Omental fat pad (tissue), 4 donors: Measurements from ENCODE around the gene LATS1. TPM values are rescaled to one million over a fixed set of nuclear protein-coding genes. Genes with fewer than 3 reads are reported as not detected.
"Not testable (repeated sequence)": the region's sequence is repeated elsewhere in the genome, so short reads cannot be mapped to it uniquely, and the experiment has no call there.

Experiments
- ATAC-seq: fragments of 150-250 bp; one replicate; pipeline ENCODE4 v1.9.1; 2016; ENCODE audit warnings: mild to moderate bottlenecking, moderate library complexity; ENCODE audit not compliant: low FRiP score
- DNase-seq: peaks from one replicate; pipeline ENCODE4 v3.0.0-alpha.2; 2019; ENCODE audit warnings: low spot score
- total RNA-seq, 4 donors: library from RNA; depleted of rRNA; stranded (reverse); fragments of >200 nt; gene quantifications; one replicate each; pipeline ENCODE4 v1.1.0, GENCODE V29; 2016
- TF ChIP-seq, protein P1 (sequence below), 3 donors: fragments of 450-650 bp; IDR thresholded peaks; one replicate each; pipeline ENCODE4 v1.5.1; 2016 to 2017; ENCODE audit warnings: antibody characterized with exemption in 3 of 3, mild to moderate bottlenecking in 3 of 3, moderate library complexity in 2 of 3

The LATS1 gene
- total RNA-seq, 4 donors from 2014 or later: 18.8 to 39.2 (median 26.3) TPM

- ATAC-seq (peak; percentile 78), DNase-seq (peak; percentile 94)
- TF ChIP-seq, protein P1, sequence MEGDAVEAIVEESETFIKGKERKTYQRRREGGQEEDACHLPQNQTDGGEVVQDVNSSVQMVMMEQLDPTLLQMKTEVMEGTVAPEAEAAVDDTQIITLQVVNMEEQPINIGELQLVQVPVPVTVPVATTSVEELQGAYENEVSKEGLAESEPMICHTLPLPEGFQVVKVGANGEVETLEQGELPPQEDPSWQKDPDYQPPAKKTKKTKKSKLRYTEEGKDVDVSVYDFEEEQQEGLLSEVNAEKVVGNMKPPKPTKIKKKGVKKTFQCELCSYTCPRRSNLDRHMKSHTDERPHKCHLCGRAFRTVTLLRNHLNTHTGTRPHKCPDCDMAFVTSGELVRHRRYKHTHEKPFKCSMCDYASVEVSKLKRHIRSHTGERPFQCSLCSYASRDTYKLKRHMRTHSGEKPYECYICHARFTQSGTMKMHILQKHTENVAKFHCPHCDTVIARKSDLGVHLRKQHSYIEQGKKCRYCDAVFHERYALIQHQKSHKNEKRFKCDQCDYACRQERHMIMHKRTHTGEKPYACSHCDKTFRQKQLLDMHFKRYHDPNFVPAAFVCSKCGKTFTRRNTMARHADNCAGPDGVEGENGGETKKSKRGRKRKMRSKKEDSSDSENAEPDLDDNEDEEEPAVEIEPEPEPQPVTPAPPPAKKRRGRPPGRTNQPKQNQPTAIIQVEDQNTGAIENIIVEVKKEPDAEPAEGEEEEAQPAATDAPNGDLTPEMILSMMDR (IDR thresholded peaks at IDR 0.05): peak in 1 of 3 donors; percentile 35
Observed at GRCh38 chr6:149746147-149746946, 28.4 kb upstream of the LATS1 start, which contains the start of gene NUP43. NUP43 (minus strand) TSS chr6:149746529; CDS start chr6:149746495, 34 bp downstream.

DNA sequence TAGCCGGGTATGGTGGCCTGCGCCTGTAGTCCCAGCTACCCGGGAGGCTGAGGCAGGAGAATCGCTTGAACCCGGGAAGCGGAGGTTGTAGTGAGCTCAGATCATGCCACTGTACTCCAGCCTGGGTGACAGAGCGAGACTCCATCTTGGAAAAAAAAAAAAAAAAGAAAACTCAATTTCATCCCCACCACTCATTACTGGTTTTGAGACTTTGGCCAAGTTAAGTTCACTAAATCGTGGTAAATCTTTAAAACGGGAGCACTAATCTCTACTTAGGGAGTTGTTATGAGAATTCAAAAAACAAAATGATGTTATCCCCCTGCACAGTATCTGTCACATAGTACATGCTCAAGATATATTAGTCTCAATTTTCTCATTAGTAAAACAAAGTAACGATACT, 27.4 kb upstream of the LATS1 start:
- DNase-seq, ATAC-seq: not testable (repeated sequence)

- TF ChIP-seq, protein P1 (IDR thresholded peaks at IDR 0.05): no peak
- no peak for DNase-seq
- ATAC-seq: no peak
Observed at GRCh38 chr6:149734915-149735314, 17.0 kb upstream of the LATS1 start.

- TF ChIP-seq, protein P1 (IDR thresholded peaks at IDR 0.05): no peak
- no peak for DNase-seq
Observed at GRCh38 chr6:149733089-149733720, 15.3 kb upstream of the LATS1 start.

DNA sequence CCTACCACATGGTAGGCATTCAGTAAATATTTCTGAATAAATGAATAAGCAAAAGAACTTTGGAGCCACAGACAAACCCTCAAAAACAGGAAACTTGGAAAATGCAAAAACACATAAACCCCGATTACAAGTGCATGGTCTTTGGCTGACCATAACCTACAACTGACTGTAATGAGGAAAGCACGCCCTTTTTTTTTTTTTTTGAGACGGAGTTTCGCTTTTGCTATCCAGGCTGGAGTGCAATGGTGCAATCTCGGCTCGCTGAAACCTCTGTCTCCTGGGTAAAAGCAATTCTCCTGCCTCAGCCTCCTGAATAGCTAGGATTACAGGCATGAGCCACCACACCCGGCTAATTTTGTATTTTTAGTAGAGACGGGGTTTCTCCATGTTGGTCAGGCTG, 11.9 kb upstream of the LATS1 start:
- DNase-seq (no peak), ATAC-seq (no peak)
- TF ChIP-seq, protein P1 (IDR thresholded peaks at IDR 0.05): no peak

More at GRCh38 chr6:149733089-149733720, 15.3 kb upstream of the LATS1 start:
- no peak for ATAC-seq

DNA sequence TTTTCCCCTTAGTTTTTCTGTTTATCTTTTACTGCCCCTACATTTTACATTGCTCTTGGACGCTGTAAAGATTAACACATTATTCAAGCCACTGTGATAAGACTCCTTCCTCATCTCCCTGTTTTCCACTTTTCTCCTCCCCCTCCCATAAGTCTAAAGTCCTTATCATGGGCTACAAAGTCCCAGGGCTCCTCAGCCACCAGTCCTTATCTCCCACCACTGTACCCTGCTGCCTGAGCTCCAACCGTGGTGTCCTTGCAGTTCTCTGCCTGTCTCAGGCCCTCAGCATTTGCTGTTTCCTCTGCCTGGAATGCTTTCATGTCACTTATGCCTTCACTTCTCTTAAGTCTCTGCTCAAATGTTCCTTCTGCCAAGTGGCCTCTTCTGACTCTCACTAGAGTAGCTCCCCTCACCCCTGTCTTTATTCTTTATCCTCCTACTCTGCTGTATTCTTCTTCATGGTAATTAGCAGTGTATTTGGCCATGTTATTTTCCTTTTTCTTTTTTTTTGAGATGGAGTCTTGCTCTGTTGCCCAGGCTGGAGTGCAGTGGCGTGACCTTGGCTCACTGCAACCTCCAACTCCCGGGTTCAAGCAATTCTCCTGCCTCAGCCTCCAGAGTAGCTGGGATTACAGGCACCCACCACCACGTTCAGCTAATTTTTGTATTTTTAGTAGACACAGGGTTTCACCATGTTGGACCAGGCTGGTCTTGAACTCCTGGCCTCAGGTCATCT, 10.8 kb upstream of the LATS1 start:
- DNase-seq: no peak
- no peak for ATAC-seq
- TF ChIP-seq, protein P1 (IDR thresholded peaks at IDR 0.05): no peak
